HepG2 (cell line): ENCODE data around the gene SCN4B. TPM values are rescaled to one million over a fixed set of nuclear protein-coding genes. Genes with fewer than 3 reads are reported as not detected.

Source experiments
- ATF7-NPFF ChIP-seq: sonication (generic); formaldehyde crosslinking; IDR thresholded peaks from 2 replicates; pipeline ENCODE4 v1.8.1; 2023; ENCODE audit warnings: mild to moderate bottlenecking, low read depth, missing genetic modification reagents, moderate library complexity
- ATM ChIP-seq: fragments of 450-650 bp; IDR thresholded peaks from 2 replicates; pipeline ENCODE4 v1.7.1; 2017; ENCODE audit warnings: mild to moderate bottlenecking, borderline replicate concordance
- DMAP1 ChIP-seq: IDR thresholded peaks from 2 replicates; pipeline ENCODE4 v1.6.1; 2016
- HNRNPLL ChIP-seq: fragments of 200-400 bp; formaldehyde crosslinking; IDR thresholded peaks from 2 replicates; pipeline ENCODE4 v1.6.1; 2017; ENCODE audit warnings: mild to moderate bottlenecking, low read depth, low read length; ENCODE audit not compliant: poor library complexity, severe bottlenecking
- MAFF ChIP-seq: IDR thresholded peaks from 2 replicates; pipeline ENCODE4 v1.6.1; 2011; ENCODE audit warnings: low read depth, low read length, improper control_type of control experiment
- NR3C1 ChIP-seq: sonication (generic); formaldehyde crosslinking; IDR thresholded peaks from 2 replicates; pipeline ENCODE4 v1.4.0; 2020; ENCODE audit warnings: missing genetic modification reagents
- SIN3B ChIP-seq: fragments of 150-350 bp; IDR thresholded peaks from 2 replicates; pipeline ENCODE4 v1.6.1; 2014; ENCODE audit warnings: low read length
- USF2 ChIP-seq, 2 experiments: sonication (generic) in 1 of 2; formaldehyde crosslinking in 1 of 2; IDR thresholded peaks; 2 replicates each; pipeline versions ENCODE4 v1.5.1 to v1.6.1; 2011 to 2020; ENCODE audit warnings: borderline replicate concordance in 1 of 2, low read depth in 1 of 2, low read length in 1 of 2, mild to moderate bottlenecking in 1 of 2, missing genetic modification reagents in 1 of 2, moderate library complexity in 1 of 2
- ZBTB3 ChIP-seq: sonication (generic); formaldehyde crosslinking; IDR thresholded peaks from 2 replicates; pipeline ENCODE4 v1.4.0; 2020; ENCODE audit warnings: low read depth, mild to moderate bottlenecking, moderate library complexity, missing genetic modification reagents, borderline replicate concordance
- ZNF253 ChIP-seq: sonication (generic); formaldehyde crosslinking; IDR thresholded peaks from 2 replicates; pipeline ENCODE4 v1.8.0; 2022; ENCODE audit warnings: mild to moderate bottlenecking, missing genetic modification reagents, borderline replicate concordance
- ZNF510 ChIP-seq: sonication (generic); formaldehyde crosslinking; IDR thresholded peaks from 2 replicates; pipeline ENCODE4 v1.4.0; 2020; ENCODE audit warnings: low read depth, mild to moderate bottlenecking, missing genetic modification reagents
- polyA plus RNA-seq, 8 experiments: library from polyadenylated mRNA; depleted of rRNA in 3 of 8; stranded (reverse) in 7 of 8; unstranded in 1 of 8; fragments of >200 nt; fragmentation: Illumina TruSeq in 4 of 8; extraction: Trizol in 4 of 8; gene quantifications; 2 replicates each; pipeline versions ENCODE4 v1.2.1 to v1.2.3, GENCODE V29; 2011 to 2016; ENCODE audit warnings: low read depth in 4 of 8, missing spikeins in 1 of 8, mixed read lengths in 1 of 8; ENCODE audit not compliant: insufficient read depth in 1 of 8
- total RNA-seq, 5 experiments: library from RNA; depleted of rRNA; stranded (reverse); fragments of >200 nt; fragmentation: Illumina TruSeq; extraction: Trizol; gene quantifications; 2 replicates each; pipeline ENCODE4 v1.2.3, GENCODE V29; 2016; ENCODE audit warnings: low read depth in 1 of 5
- TF ChIP-seq, protein P1 (sequence below): sonication (generic); formaldehyde crosslinking; IDR thresholded peaks from 2 replicates; pipeline ENCODE4 v1.9.0; 2021; ENCODE audit warnings: missing genetic modification reagents, mild to moderate bottlenecking, borderline replicate concordance
- TF ChIP-seq, protein P2 (sequence below): sonication (generic); formaldehyde crosslinking; IDR thresholded peaks from 2 replicates; pipeline ENCODE4 v1.8.0; 2022; ENCODE audit warnings: mild to moderate bottlenecking, missing genetic modification reagents
- TF ChIP-seq, protein P3 (sequence below): sonication (generic); formaldehyde crosslinking; IDR thresholded peaks from 2 replicates; pipeline ENCODE4 v1.4.0; 2020; ENCODE audit warnings: missing genetic modification reagents
- TF ChIP-seq, protein P4 (sequence below): sonication (generic); formaldehyde crosslinking; IDR thresholded peaks from 2 replicates; pipeline ENCODE4 v1.5.1; 2020; ENCODE audit warnings: mild to moderate bottlenecking, missing genetic modification reagents, moderate library complexity

Gene SCN4B
- total and polyA plus RNA-seq, 2 of the 13 experiments (the other 11 are each of a cell fraction or from before 2014, with no cell fraction given) = 0.04 to 0.29 TPM

DNA sequence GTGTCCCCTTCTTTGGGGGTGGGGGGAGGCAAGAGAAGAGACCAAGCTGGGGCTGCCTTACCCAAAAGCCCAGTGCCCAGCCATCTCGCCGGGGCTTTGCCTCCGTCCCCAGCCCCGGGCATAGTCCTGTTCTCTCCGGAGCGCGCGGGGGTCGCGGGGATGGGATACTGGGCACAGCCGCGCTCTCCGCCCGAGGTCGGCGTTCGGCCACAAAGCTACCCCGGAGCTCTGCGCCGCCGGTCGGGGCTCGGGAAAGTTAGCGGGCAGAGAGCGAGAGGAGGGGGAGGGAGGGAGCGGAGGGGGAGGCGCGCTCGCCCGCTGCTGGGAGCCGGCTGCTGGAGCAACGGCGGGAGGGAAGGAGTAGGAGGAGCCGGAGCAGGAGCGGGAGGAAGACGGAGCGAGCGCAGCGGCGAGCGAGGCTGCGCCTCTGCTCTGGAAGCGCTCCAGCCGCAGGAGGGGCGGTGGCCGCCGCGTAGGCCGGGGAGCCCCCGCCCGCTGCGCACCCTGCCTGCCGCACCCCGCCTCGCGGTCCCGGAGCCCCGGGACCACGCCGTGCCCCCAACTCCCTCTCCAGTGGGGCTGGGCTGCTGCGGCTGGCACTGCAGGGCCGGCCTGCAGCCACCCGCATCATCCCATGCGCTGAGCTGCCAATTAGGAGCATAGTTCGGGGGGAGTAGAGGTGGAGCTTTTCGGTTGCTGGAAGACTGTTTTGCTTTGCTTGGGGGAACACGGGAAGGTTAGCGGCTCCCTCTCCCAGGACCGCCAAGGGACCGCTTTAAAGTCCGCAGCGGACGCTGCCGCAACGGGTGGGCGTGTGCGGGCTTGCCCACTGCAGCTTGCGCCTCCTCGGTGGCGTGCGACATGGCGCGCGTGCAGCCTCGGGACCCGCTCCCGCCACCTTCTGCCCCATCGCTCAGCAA, at the start of gene SCN4B (continued):
- TF ChIP-seq USF2 (IDR thresholded peaks at IDR 0.05; ENCODE audit: low read depth, low read length) = no peak
- no peak for TF ChIP-seq USF2 (CRISPR knock-in tag; IDR thresholded peaks at IDR 0.05; ENCODE audit: borderline replicate concordance)
- no peak for TF ChIP-seq ZNF253 (CRISPR knock-in tag)
- no peak for TF ChIP-seq MAFF
- TF ChIP-seq, protein P1, sequence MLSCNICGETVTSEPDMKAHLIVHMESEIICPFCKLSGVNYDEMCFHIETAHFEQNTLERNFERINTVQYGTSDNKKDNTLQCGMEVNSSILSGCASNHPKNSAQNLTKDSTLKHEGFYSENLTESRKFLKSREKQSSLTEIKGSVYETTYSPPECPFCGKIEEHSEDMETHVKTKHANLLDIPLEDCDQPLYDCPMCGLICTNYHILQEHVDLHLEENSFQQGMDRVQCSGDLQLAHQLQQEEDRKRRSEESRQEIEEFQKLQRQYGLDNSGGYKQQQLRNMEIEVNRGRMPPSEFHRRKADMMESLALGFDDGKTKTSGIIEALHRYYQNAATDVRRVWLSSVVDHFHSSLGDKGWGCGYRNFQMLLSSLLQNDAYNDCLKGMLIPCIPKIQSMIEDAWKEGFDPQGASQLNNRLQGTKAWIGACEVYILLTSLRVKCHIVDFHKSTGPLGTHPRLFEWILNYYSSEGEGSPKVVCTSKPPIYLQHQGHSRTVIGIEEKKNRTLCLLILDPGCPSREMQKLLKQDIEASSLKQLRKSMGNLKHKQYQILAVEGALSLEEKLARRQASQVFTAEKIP = no peak
- no peak for TF ChIP-seq SIN3B
- TF ChIP-seq HNRNPLL = peak; percentile 79
- TF ChIP-seq, protein P2, sequence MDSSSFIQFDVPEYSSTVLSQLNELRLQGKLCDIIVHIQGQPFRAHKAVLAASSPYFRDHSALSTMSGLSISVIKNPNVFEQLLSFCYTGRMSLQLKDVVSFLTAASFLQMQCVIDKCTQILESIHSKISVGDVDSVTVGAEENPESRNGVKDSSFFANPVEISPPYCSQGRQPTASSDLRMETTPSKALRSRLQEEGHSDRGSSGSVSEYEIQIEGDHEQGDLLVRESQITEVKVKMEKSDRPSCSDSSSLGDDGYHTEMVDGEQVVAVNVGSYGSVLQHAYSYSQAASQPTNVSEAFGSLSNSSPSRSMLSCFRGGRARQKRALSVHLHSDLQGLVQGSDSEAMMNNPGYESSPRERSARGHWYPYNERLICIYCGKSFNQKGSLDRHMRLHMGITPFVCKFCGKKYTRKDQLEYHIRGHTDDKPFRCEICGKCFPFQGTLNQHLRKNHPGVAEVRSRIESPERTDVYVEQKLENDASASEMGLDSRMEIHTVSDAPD (CRISPR knock-in tag) = no peak
- no peak for TF ChIP-seq ZBTB3 (CRISPR knock-in tag)
- no peak for TF ChIP-seq ZNF510
- no peak for TF ChIP-seq NR3C1 (CRISPR knock-in tag)
- no peak for TF ChIP-seq ATM
- TF ChIP-seq, protein P3, sequence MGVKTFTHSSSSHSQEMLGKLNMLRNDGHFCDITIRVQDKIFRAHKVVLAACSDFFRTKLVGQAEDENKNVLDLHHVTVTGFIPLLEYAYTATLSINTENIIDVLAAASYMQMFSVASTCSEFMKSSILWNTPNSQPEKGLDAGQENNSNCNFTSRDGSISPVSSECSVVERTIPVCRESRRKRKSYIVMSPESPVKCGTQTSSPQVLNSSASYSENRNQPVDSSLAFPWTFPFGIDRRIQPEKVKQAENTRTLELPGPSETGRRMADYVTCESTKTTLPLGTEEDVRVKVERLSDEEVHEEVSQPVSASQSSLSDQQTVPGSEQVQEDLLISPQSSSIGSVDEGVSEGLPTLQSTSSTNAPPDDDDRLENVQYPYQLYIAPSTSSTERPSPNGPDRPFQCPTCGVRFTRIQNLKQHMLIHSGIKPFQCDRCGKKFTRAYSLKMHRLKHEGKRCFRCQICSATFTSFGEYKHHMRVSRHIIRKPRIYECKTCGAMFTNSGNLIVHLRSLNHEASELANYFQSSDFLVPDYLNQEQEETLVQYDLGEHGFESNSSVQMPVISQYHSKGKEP (CRISPR knock-in tag) = no peak
- TF ChIP-seq, protein P4, sequence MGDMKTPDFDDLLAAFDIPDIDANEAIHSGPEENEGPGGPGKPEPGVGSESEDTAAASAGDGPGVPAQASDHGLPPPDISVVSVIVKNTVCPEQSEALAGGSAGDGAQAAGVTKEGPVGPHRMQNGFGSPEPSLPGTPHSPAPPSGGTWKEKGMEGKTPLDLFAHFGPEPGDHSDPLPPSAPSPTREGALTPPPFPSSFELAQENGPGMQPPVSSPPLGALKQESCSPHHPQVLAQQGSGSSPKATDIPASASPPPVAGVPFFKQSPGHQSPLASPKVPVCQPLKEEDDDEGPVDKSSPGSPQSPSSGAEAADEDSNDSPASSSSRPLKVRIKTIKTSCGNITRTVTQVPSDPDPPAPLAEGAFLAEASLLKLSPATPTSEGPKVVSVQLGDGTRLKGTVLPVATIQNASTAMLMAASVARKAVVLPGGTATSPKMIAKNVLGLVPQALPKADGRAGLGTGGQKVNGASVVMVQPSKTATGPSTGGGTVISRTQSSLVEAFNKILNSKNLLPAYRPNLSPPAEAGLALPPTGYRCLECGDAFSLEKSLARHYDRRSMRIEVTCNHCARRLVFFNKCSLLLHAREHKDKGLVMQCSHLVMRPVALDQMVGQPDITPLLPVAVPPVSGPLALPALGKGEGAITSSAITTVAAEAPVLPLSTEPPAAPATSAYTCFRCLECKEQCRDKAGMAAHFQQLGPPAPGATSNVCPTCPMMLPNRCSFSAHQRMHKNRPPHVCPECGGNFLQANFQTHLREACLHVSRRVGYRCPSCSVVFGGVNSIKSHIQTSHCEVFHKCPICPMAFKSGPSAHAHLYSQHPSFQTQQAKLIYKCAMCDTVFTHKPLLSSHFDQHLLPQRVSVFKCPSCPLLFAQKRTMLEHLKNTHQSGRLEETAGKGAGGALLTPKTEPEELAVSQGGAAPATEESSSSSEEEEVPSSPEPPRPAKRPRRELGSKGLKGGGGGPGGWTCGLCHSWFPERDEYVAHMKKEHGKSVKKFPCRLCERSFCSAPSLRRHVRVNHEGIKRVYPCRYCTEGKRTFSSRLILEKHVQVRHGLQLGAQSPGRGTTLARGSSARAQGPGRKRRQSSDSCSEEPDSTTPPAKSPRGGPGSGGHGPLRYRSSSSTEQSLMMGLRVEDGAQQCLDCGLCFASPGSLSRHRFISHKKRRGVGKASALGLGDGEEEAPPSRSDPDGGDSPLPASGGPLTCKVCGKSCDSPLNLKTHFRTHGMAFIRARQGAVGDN (CRISPR knock-in tag) = peak; percentile 40; the same call in 1 of the 2 replicates
- no peak for TF ChIP-seq ATF7-NPFF (CRISPR knock-in tag)
- no peak for TF ChIP-seq DMAP1 (CRISPR knock-in tag)
